IPS DF 19.7 (cell line): ENCODE measurements around the gene ROPN1.

Experiments
- DNase-seq: peaks from one replicate; pipeline ENCODE4 v3.0.0-alpha.2; 2013; ENCODE audit warnings: low read depth, low spot score

ROPN1 gene

GRCh38 chr3:123949641-123950040, 42.3 kb downstream of the ROPN1 start:
- no peak for DNase-seq

- no peak for DNase-seq
Observed at GRCh38 chr3:123948449-123948848, 43.5 kb downstream of the ROPN1 start.

GRCh38 chr3:123947482-123947881, 44.4 kb downstream of the ROPN1 start:
- DNase-seq: no peak

GRCh38 chr3:123941542-123941941, 50.4 kb downstream of the ROPN1 start:
- no peak for DNase-seq

- DNase-seq: no peak
Observed at GRCh38 chr3:123941121-123941520, 50.8 kb downstream of the ROPN1 start.

GRCh38 chr3:123939706-123940105, 52.2 kb downstream of the ROPN1 start:
- no peak for DNase-seq

GRCh38 chr3:123936400-123936799, 55.5 kb downstream of the ROPN1 start:
- DNase-seq: no peak

GRCh38 chr3:123935830-123936229, 56.1 kb downstream of the ROPN1 start:
- DNase-seq: no peak

GRCh38 chr3:123934250-123934649, 57.7 kb downstream of the ROPN1 start:
- DNase-seq: no peak

GRCh38 chr3:123930445-123930844, 61.5 kb downstream of the ROPN1 start:
- DNase-seq: no peak

GRCh38 chr3:123929325-123929724, 62.6 kb downstream of the ROPN1 start:
- DNase-seq: no peak

GRCh38 chr3:123926396-123926795, 65.5 kb downstream of the ROPN1 start:
- DNase-seq: no peak

- no peak for DNase-seq
Observed at GRCh38 chr3:123920868-123921267, 71.1 kb downstream of the ROPN1 start.

GRCh38 chr3:123920383-123920782, 71.5 kb downstream of the ROPN1 start:
- no peak for DNase-seq

- no peak for DNase-seq
Observed at GRCh38 chr3:123919353-123919752, 72.6 kb downstream of the ROPN1 start.
